WTC11 (cell line): ENCODE measurements around the gene LMTK2. TPM values are rescaled to one million over a fixed set of nuclear protein-coding genes. Genes with fewer than 3 reads are reported as not detected.

Experiments
- ATAC-seq: fragments of 200-7000 bp; cut with Tn5 transposase; 2 replicates; pipeline ENCODE4 v1.10.0; 2021; ENCODE audit warnings: mild to moderate bottlenecking, moderate library complexity
- CTCF ChIA-PET: fragments of 300-600 bp; sonication (Branson Sonifier 250); formaldehyde crosslinking; loops from one replicate; lab custom pipeline; 2021; ENCODE audit warnings: antibody characterized with exemption; lab: Charles Lee
- POLR2A ChIA-PET: fragments of 350-600 bp; sonication (Branson Sonifier 250); formaldehyde crosslinking; loops from one replicate; lab custom pipeline; 2021; ENCODE audit warnings: antibody characterized with exemption; lab: Charles Lee
- DNase-seq: peaks from one replicate; pipeline ENCODE4 v3.0.0; 2021; ENCODE audit warnings: low spot score
- H3K27ac Mint-ChIP-seq: 2 replicates; pipeline ENCODE4 v1.8.0; 2021; ENCODE audit warnings: mixed read lengths
- H3K27me3 Mint-ChIP-seq: 2 replicates; pipeline ENCODE4 v1.8.0; 2021; ENCODE audit warnings: low read depth, mild to moderate bottlenecking, moderate library complexity, mixed read lengths
- H3K36me3 Mint-ChIP-seq: 2 replicates; pipeline ENCODE4 v1.8.0; 2021; ENCODE audit warnings: mixed read lengths
- H3K4me1 Mint-ChIP-seq: 2 replicates; pipeline ENCODE4 v1.8.0; 2022; ENCODE audit warnings: mixed read lengths
- H3K4me3 Mint-ChIP-seq: 2 replicates; pipeline ENCODE4 v1.8.0; 2021; ENCODE audit warnings: mild to moderate bottlenecking, moderate library complexity, mixed read lengths
- H3K9me3 Mint-ChIP-seq: 2 replicates; pipeline ENCODE4 v1.8.0; 2021; ENCODE audit warnings: mixed read lengths
- CREB1 ChIP-seq: sonication (generic); formaldehyde crosslinking; IDR thresholded peaks from 2 replicates; pipeline ENCODE4 v1.8.0; 2023; ENCODE audit warnings: mild to moderate bottlenecking, missing genetic modification reagents
- CREM ChIP-seq: sonication (generic); formaldehyde crosslinking; IDR thresholded peaks from 2 replicates; pipeline ENCODE4 v1.8.1; 2022; ENCODE audit warnings: mild to moderate bottlenecking, missing genetic modification reagents, moderate library complexity
- ELF4 ChIP-seq: sonication (generic); formaldehyde crosslinking; IDR thresholded peaks from 2 replicates; pipeline ENCODE4 v1.8.1; 2022; ENCODE audit warnings: low read depth, mild to moderate bottlenecking, moderate library complexity, missing genetic modification reagents
- EMX1 ChIP-seq: fragments of 250-450 bp; sonication (Bioruptor Pico); IDR thresholded peaks from 2 replicates; pipeline ENCODE4 v1.8.0; 2021; ENCODE audit warnings: mild to moderate bottlenecking
- JAZF1 ChIP-seq: fragments of 250-450 bp; sonication (Bioruptor Pico); IDR thresholded peaks from 2 replicates; pipeline ENCODE4 v1.9.0; 2021; ENCODE audit warnings: moderate library complexity, mild to moderate bottlenecking, inconsistent platforms
- NFYB ChIP-seq: sonication (generic); formaldehyde crosslinking; conservative IDR thresholded peaks from 2 replicates; pipeline ENCODE4 v1.8.0; 2022; ENCODE audit warnings: low read depth, missing genetic modification reagents
- RORB ChIP-seq: fragments of 250-450 bp; sonication (Bioruptor Pico); IDR thresholded peaks from 2 replicates; pipeline ENCODE4 v1.9.0; 2021; ENCODE audit warnings: mild to moderate bottlenecking
- SOX15 ChIP-seq: fragments of 250-450 bp; sonication (Bioruptor Pico); IDR thresholded peaks from 2 replicates; pipeline ENCODE4 v1.9.0; 2021; ENCODE audit warnings: mild to moderate bottlenecking
- ZNF317 ChIP-seq: sonication (generic); formaldehyde crosslinking; IDR thresholded peaks from 2 replicates; pipeline ENCODE4 v1.8.1; 2023; ENCODE audit warnings: low read depth, mild to moderate bottlenecking, moderate library complexity, missing genetic modification reagents, borderline replicate concordance
- ZNF396 ChIP-seq: fragments of 250-450 bp; sonication (Bioruptor Pico); IDR thresholded peaks from 2 replicates; pipeline ENCODE4 v1.8.0; 2021; ENCODE audit warnings: mild to moderate bottlenecking, moderate library complexity, borderline replicate concordance
- ZNF423 ChIP-seq: fragments of 250-450 bp; sonication (Bioruptor Pico); IDR thresholded peaks from 2 replicates; pipeline ENCODE4 v2.1.2; 2022; ENCODE audit warnings: mild to moderate bottlenecking, moderate library complexity
- total RNA-seq: library from RNA; stranded (reverse); gene quantifications from 3 replicates; pipeline ENCODE4 v1.2.3, GENCODE V29; 2021
- TF ChIP-seq, protein P1 (sequence below): sonication (generic); formaldehyde crosslinking; IDR thresholded peaks from 2 replicates; pipeline ENCODE4 v1.8.1; 2023; ENCODE audit warnings: mild to moderate bottlenecking, missing genetic modification reagents, moderate library complexity
- TF ChIP-seq, protein P2 (sequence below): fragments of 250-450 bp; sonication (Bioruptor Pico); IDR thresholded peaks from 2 replicates; pipeline ENCODE4 v1.9.0; 2021; ENCODE audit warnings: mild to moderate bottlenecking, borderline replicate concordance
- TF ChIP-seq, protein P3 (sequence below): fragments of 250-450 bp; sonication (Bioruptor Pico); IDR thresholded peaks from 2 replicates; pipeline ENCODE4 v2.1.2; 2022; ENCODE audit warnings: mild to moderate bottlenecking, moderate library complexity
- TF ChIP-seq, protein P4 (sequence below): fragments of 250-450 bp; sonication (Bioruptor Pico); IDR thresholded peaks from 2 replicates; pipeline ENCODE4 v1.9.0; 2021; ENCODE audit warnings: mild to moderate bottlenecking
- TF ChIP-seq, protein P5 (sequence below): sonication (generic); formaldehyde crosslinking; conservative IDR thresholded peaks from 2 replicates; pipeline ENCODE4 v1.8.1; 2022; ENCODE audit warnings: mild to moderate bottlenecking, missing genetic modification reagents
- TF ChIP-seq, protein P6 (sequence below): sonication (generic); formaldehyde crosslinking; IDR thresholded peaks from 2 replicates; pipeline ENCODE4 v1.8.0; 2022; ENCODE audit warnings: mild to moderate bottlenecking, missing genetic modification reagents
- TF ChIP-seq, protein P7 (sequence below): fragments of 250-450 bp; sonication (Bioruptor Pico); conservative IDR thresholded peaks from 2 replicates; pipeline ENCODE4 v1.9.0; 2021; ENCODE audit warnings: mild to moderate bottlenecking

Gene LMTK2
- total RNA-seq, 1 experiment from 2014 or later, result 24.3 TPM

DNA sequence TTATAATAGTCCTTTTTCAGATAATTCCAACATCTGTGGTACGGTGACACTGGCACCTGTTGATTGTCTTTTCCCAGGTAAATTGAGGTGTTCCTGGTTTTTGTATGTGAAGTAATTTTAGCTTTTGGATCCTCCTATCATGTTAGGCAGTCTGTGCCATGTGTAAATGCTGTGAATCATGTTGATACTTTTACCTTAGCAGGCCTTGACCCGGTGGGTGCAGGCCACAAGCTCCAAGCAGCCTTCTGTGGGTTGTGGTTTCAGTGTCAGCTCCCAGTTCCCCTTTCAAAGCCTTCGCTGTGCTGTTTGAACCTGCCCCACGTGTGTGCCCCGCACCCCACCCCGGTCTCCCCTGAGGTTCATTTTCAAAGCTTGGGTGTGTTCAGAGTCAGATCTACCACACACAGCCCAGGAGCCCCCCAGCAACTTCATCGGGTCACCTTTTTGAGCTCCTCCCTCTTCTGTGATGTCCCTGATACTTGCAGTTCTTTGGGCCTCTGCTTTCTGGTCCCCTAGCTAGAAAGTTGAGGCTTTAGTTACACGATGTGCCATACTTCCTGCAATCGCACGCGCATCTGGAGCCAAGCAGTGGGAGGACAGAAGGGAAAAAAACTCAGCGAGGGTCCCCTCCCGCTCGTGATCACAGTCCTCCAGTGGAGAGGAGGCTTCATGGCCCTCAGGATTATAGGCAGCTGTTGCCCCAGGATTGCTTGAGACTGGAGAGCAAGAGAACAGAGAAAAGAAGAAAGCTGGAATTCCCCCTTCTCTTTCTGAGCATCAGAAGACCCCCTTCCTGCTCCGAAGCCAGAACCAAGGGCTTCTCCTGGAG, 95.9 kb downstream of the LMTK2 start:
- POLR2A ChIA-PET, result no interaction called here
- no peaks in the 10 kb centered on the region for H3K9me3 Mint-ChIP-seq
- peak overlapping the region; percentile 57; the same call in 1 of the 2 replicates for H3K27ac Mint-ChIP-seq
- no peak for DNase-seq
- no peak overlapping the region for H3K4me3 Mint-ChIP-seq
- peaks cover 14% of the 10 kb centered on the region for H3K36me3 Mint-ChIP-seq
- no peaks in the 10 kb centered on the region for H3K27me3 Mint-ChIP-seq
- TF ChIP-seq CREM (CRISPR knock-in tag) (no peak), ELF4 (CRISPR knock-in tag) (no peak), ZNF317 (CRISPR knock-in tag) (no peak), JAZF1 (CRISPR knock-in tag) (no peak), ZNF423 (CRISPR knock-in tag) (no peak), SOX15 (CRISPR knock-in tag) (no peak), CREB1 (no peak), NFYB (CRISPR knock-in tag) (no peak), EMX1 (CRISPR knock-in tag) (no peak), RORB (no peak), ZNF396 (CRISPR knock-in tag) (no peak)
- TF ChIP-seq, protein P1, sequence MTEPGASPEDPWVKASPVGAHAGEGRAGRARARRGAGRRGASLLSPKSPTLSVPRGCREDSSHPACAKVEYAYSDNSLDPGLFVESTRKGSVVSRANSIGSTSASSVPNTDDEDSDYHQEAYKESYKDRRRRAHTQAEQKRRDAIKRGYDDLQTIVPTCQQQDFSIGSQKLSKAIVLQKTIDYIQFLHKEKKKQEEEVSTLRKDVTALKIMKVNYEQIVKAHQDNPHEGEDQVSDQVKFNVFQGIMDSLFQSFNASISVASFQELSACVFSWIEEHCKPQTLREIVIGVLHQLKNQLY, result no peak
- TF ChIP-seq, protein P2, sequence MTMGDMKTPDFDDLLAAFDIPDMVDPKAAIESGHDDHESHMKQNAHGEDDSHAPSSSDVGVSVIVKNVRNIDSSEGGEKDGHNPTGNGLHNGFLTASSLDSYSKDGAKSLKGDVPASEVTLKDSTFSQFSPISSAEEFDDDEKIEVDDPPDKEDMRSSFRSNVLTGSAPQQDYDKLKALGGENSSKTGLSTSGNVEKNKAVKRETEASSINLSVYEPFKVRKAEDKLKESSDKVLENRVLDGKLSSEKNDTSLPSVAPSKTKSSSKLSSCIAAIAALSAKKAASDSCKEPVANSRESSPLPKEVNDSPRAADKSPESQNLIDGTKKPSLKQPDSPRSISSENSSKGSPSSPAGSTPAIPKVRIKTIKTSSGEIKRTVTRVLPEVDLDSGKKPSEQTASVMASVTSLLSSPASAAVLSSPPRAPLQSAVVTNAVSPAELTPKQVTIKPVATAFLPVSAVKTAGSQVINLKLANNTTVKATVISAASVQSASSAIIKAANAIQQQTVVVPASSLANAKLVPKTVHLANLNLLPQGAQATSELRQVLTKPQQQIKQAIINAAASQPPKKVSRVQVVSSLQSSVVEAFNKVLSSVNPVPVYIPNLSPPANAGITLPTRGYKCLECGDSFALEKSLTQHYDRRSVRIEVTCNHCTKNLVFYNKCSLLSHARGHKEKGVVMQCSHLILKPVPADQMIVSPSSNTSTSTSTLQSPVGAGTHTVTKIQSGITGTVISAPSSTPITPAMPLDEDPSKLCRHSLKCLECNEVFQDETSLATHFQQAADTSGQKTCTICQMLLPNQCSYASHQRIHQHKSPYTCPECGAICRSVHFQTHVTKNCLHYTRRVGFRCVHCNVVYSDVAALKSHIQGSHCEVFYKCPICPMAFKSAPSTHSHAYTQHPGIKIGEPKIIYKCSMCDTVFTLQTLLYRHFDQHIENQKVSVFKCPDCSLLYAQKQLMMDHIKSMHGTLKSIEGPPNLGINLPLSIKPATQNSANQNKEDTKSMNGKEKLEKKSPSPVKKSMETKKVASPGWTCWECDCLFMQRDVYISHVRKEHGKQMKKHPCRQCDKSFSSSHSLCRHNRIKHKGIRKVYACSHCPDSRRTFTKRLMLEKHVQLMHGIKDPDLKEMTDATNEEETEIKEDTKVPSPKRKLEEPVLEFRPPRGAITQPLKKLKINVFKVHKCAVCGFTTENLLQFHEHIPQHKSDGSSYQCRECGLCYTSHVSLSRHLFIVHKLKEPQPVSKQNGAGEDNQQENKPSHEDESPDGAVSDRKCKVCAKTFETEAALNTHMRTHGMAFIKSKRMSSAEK (CRISPR knock-in tag), result no peak
- TF ChIP-seq, protein P3, sequence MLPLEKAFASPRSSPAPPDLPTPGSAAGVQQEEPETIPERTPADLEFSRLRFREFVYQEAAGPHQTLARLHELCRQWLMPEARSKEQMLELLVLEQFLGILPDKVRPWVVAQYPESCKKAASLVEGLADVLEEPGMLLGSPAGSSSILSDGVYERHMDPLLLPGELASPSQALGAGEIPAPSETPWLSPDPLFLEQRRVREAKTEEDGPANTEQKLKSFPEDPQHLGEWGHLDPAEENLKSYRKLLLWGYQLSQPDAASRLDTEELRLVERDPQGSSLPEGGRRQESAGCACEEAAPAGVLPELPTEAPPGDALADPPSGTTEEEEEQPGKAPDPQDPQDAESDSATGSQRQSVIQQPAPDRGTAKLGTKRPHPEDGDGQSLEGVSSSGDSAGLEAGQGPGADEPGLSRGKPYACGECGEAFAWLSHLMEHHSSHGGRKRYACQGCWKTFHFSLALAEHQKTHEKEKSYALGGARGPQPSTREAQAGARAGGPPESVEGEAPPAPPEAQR (CRISPR knock-in tag), result no peak
- TF ChIP-seq, protein P4, sequence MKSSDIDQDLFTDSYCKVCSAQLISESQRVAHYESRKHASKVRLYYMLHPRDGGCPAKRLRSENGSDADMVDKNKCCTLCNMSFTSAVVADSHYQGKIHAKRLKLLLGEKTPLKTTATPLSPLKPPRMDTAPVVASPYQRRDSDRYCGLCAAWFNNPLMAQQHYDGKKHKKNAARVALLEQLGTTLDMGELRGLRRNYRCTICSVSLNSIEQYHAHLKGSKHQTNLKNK (CRISPR knock-in tag), result no peak
- TF ChIP-seq, protein P5, sequence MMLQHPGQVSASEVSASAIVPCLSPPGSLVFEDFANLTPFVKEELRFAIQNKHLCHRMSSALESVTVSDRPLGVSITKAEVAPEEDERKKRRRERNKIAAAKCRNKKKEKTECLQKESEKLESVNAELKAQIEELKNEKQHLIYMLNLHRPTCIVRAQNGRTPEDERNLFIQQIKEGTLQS (CRISPR knock-in tag), result no peak
- TF ChIP-seq, protein P6, sequence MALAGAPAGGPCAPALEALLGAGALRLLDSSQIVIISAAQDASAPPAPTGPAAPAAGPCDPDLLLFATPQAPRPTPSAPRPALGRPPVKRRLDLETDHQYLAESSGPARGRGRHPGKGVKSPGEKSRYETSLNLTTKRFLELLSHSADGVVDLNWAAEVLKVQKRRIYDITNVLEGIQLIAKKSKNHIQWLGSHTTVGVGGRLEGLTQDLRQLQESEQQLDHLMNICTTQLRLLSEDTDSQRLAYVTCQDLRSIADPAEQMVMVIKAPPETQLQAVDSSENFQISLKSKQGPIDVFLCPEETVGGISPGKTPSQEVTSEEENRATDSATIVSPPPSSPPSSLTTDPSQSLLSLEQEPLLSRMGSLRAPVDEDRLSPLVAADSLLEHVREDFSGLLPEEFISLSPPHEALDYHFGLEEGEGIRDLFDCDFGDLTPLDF (CRISPR knock-in tag), result no peak
- TF ChIP-seq, protein P7, sequence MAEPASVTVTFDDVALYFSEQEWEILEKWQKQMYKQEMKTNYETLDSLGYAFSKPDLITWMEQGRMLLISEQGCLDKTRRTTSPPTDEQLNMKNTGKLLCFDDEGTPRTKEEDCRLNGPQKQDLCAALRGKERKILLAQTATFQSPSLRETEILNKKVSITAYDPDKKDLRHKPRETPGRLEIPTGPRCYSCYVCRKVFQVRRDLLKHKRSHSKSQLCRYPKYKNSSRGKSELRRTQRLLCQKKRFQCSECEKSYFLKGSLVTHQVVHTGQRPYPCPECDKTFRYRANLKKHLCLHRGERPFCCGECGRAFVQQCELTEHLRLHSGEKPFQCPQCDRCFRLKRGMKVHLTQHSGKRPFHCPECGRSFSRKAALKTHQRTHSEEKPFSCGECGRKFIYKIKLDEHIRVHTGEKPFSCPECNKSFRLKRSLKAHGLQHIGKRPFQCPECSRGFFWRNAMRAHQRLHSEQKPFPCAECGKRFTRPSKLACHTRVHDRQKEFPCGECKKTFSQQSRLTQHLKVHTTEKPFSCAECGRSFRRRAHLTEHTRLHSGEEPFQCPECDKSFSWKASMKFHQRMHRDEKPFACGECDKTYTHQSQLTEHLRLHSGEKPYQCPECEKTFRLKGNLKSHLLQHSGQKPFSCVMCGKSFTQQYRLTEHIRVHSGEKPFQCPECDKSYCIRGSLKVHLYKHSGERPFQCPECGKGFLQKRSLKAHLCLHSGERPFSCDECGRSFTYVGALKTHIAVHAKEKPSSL (CRISPR knock-in tag), result no peak
- no peaks in the 10 kb centered on the region for H3K4me1 Mint-ChIP-seq
- no peak for ATAC-seq
- CTCF ChIA-PET, result interaction anchor here (1.3 to 2.0 kb wide), 2 partner anchors 36 to 181 kb away, joined by 3 to 4 read pairs; no protein-coding TSS in a partner anchor
